Erythroblast (primary cell): ENCODE results near the gene ASPHD2.

Source experiments
- GATA1 ChIP-seq: IDR thresholded peaks from 2 replicates; pipeline ENCODE4 v1.6.1; 2011; ENCODE audit warnings: low read depth, mild to moderate bottlenecking, control low read depth, low read length, moderate library complexity
- POLR2A ChIP-seq: IDR thresholded peaks from 2 replicates; pipeline ENCODE4 v1.6.1; 2011; ENCODE audit warnings: mild to moderate bottlenecking, low read length

- TF ChIP-seq POLR2A (no peak), GATA1 (no peak)
These were observed 32.2 kb downstream of the ASPHD2 start for GRCh38 chr22:26461188-26461810.
